GM13977 (cell line): ENCODE results near the gene SERPINA6.
"Not testable (repeated sequence)": the region's sequence is repeated elsewhere in the genome, so short reads cannot be mapped to it uniquely, and the experiment has no call there.

Experiments
- DNase-seq: peaks from one replicate; pipeline ENCODE4 v3.0.0; 2012; ENCODE audit warnings: low spot score
- CTCF ChIP-seq: IDR thresholded peaks from 2 replicates; pipeline ENCODE4 v1.5.1; 2012; ENCODE audit warnings: mild to moderate bottlenecking, control low read depth; ENCODE audit not compliant: insufficient read depth; ENCODE audit errors: extremely low read depth, missing control alignments
- in situ Hi-C: fragments of 300-500 bp; cut with MboI; formaldehyde crosslinking; loops from one replicate; pipeline ENCODE4 v1.12.0; 2022; ENCODE audit warnings: low sequenced_read_pairs, low pct_unique_long_range_greater_than_20kb, mixed read lengths, inconsistent platforms; ENCODE audit not compliant: unreplicated experiment

SERPINA6 gene

GRCh38 chr14:94288610-94289465, 34.3 kb downstream of the SERPINA6 start:
- in situ Hi-C loops: no loop called here
- TF ChIP-seq CTCF: no peak
- no peak for DNase-seq

- in situ Hi-C loops: no loop called here
- no peak for TF ChIP-seq CTCF
- no peak for DNase-seq
Measured at GRCh38 chr14:94285158-94285557, 38.0 kb downstream of the SERPINA6 start.

GRCh38 chr14:94284221-94284620, 38.9 kb downstream of the SERPINA6 start:
- in situ Hi-C loops: no loop called here
- no peak for DNase-seq
- TF ChIP-seq CTCF: no peak

GRCh38 chr14:94282991-94283723, 40.0 kb downstream of the SERPINA6 start:
- in situ Hi-C loops: no loop called here

GRCh38 chr14:94278731-94279130, 44.4 kb downstream of the SERPINA6 start:
- TF ChIP-seq CTCF: no peak
- in situ Hi-C loops: no loop called here
- no peak for DNase-seq

More at GRCh38 chr14:94282991-94283723, 40.0 kb downstream of the SERPINA6 start:
- no peak for DNase-seq
- no peak for TF ChIP-seq CTCF

- DNase-seq, in situ Hi-C loops: not testable (repeated sequence)
Measured at GRCh38 chr14:94276898-94277561, 46.1 kb downstream of the SERPINA6 start.
